K562 (cell line): Measurements from ENCODE around the gene PSMC3IP. TPM values are rescaled to one million over a fixed set of nuclear protein-coding genes. Genes with fewer than 3 reads are reported as not detected.

ENCODE experiments used
- ATAC-seq: fragments of 200-7000 bp; cut with Tn5 transposase; 3 replicates; pipeline ENCODE4 v1.9.1; 2020; ENCODE audit warnings: moderate library complexity
- BruUV-seq: library from RNA; stranded (reverse); fragments of 400-500 nt; replicated peaks from 2 replicates; lab custom pipeline; 2021; lab: Mats Ljungman, UMichigan
- CTCF ChIA-PET: fragments of 300-600 bp; formaldehyde crosslinking; extraction: SDS; loops from one replicate; lab custom pipeline; 2021; ENCODE audit warnings: low intra/inter-chr PET ratio; lab: Yijun Ruan, JAX
- POLR2A ChIA-PET: fragments of 300-600, 350-650 bp; sonication (Branson Sonifier 250); formaldehyde crosslinking; extraction: SDS; loops from one replicate; lab custom pipeline; 2021; ENCODE audit warnings: antibody characterized with exemption, inconsistent platforms; lab: Yijun Ruan, JAX
- DNase-seq, 4 experiments: peaks; one replicate each; pipeline versions ENCODE4 v3.0.0 to v3.0.0-alpha.2; 2011 to 2018; ENCODE audit warnings: low spot score in 3 of 4, mixed read lengths in 3 of 4; ENCODE audit errors: extremely low read depth in 1 of 4
- FAIRE-seq: peaks from 2 replicates; lab custom pipeline; 2011; peaks lifted over from hg19 to GRCh38; lab: Jason Lieb, UNC
- H2AFZ ChIP-seq: 2 replicates; pipeline ENCODE4 v1.6.0; 2011; ENCODE audit warnings: low read depth, low read length, control low read depth, inconsistent platforms
- H3K27ac ChIP-seq: fragments of 200-600 bp; 3 replicates; pipeline ENCODE4 v1.8.0; 2011; ENCODE audit warnings: low read depth, mild to moderate bottlenecking, control low read depth, inconsistent platforms, low read length, moderate library complexity, mixed read lengths; ENCODE audit errors: extremely low read depth
- H3K27me3 ChIP-seq, 2 experiments: fragments of 300-600 bp in 1 of 2; 2 replicates in 1 of 2; 3 replicates in 1 of 2; pipeline versions ENCODE4 v1.6.0 to v1.8.0; 2011; ENCODE audit warnings: inconsistent platforms in 2 of 2, low read length in 2 of 2, mild to moderate bottlenecking in 1 of 2, mixed read lengths in 1 of 2, moderate library complexity in 1 of 2; ENCODE audit not compliant: control insufficient read depth in 2 of 2, insufficient read depth in 2 of 2
- H3K36me3 ChIP-seq: fragments of 300-600 bp; 3 replicates; pipeline ENCODE4 v1.8.0; 2011; ENCODE audit warnings: mild to moderate bottlenecking, low read length, inconsistent platforms; ENCODE audit not compliant: control insufficient read depth, insufficient read depth
- H3K4me1 ChIP-seq, 2 experiments: fragments of 200-600 bp in 1 of 2; replicated peaks in 1 of 2; 2 replicates in 1 of 2; 3 replicates in 1 of 2; pipeline versions ENCODE4 v1.5.1 to v1.8.0; 2011; ENCODE audit warnings: inconsistent platforms in 2 of 2, low read length in 2 of 2, mild to moderate bottlenecking in 1 of 2, mixed read lengths in 1 of 2, moderate library complexity in 1 of 2; ENCODE audit not compliant: control insufficient read depth in 2 of 2, insufficient read depth in 2 of 2
- H3K4me2 ChIP-seq: 2 replicates; pipeline ENCODE4 v1.6.1; 2011; ENCODE audit warnings: low read length, control low read depth, inconsistent platforms, mixed read lengths; ENCODE audit not compliant: insufficient read depth
- H3K4me3 ChIP-seq: fragments of 200-600 bp; sonication (generic), shearing (Covaris generic); 2 replicates; pipeline ENCODE4 v1.5.1; 2016; ENCODE audit warnings: control low read depth, inconsistent platforms
- H3K79me2 ChIP-seq: fragments of 200-600 bp; 3 replicates; pipeline ENCODE4 v1.8.0; 2011; ENCODE audit warnings: low read length, inconsistent platforms; ENCODE audit not compliant: control insufficient read depth, insufficient read depth
- H3K9ac ChIP-seq, 2 experiments: 2 replicates each; pipeline versions ENCODE4 v1.6.0 to v1.6.1; 2011; ENCODE audit warnings: low read depth in 2 of 2, low read length in 2 of 2, control low read depth in 1 of 2, inconsistent platforms in 1 of 2, mild to moderate bottlenecking in 1 of 2, mixed read lengths in 1 of 2; ENCODE audit not compliant: insufficient read depth in 1 of 2
- H3K9me1 ChIP-seq: one replicate; pipeline ENCODE4 v1.6.0; 2011; ENCODE audit warnings: inconsistent platforms, mild to moderate bottlenecking, low read length, moderate library complexity; ENCODE audit not compliant: control insufficient read depth, insufficient read depth
- H3K9me3 ChIP-seq: replicated peaks from 2 replicates; pipeline ENCODE4 v1.5.1; 2011; ENCODE audit warnings: low read depth, low read length, inconsistent platforms; ENCODE audit not compliant: control insufficient read depth, insufficient read depth
- H4K20me1 ChIP-seq: replicated peaks from 2 replicates; pipeline ENCODE4 v1.6.1; 2011; ENCODE audit warnings: low read length, inconsistent platforms, mixed read lengths; ENCODE audit not compliant: control insufficient read depth, insufficient read depth
- CTBP1 ChIP-seq: fragments of 450-650 bp; IDR thresholded peaks from 2 replicates; pipeline ENCODE4 v1.6.1; 2016; ENCODE audit warnings: borderline replicate concordance
- DLX4 ChIP-seq: fragments of 250-450 bp; sonication (Bioruptor Pico); IDR thresholded peaks from 2 replicates; pipeline ENCODE4 v1.6.1; 2021; ENCODE audit warnings: mild to moderate bottlenecking
- ESRRA ChIP-seq: fragments of 450-650 bp; IDR thresholded peaks from 2 replicates; pipeline ENCODE4 v1.6.1; 2014; ENCODE audit warnings: low read depth, mild to moderate bottlenecking, moderate library complexity, borderline replicate concordance
- FOXA3 ChIP-seq, 2 experiments: fragments of 450-650 bp in 1 of 2; sonication (generic) in 1 of 2; formaldehyde crosslinking; IDR thresholded peaks in 1 of 2; conservative IDR thresholded peaks in 1 of 2; 2 replicates each; pipeline versions ENCODE4 v1.4.0 to v1.8.0; 2020 to 2022; ENCODE audit warnings: mild to moderate bottlenecking in 2 of 2, missing genetic modification reagents in 1 of 2
- HDAC2 ChIP-seq: fragments of 450-650 bp; IDR thresholded peaks from 2 replicates; pipeline ENCODE4 v1.6.1; 2016; ENCODE audit warnings: mild to moderate bottlenecking
- HOMEZ ChIP-seq: fragments of 250-450 bp; sonication (Bioruptor Pico); IDR thresholded peaks from 2 replicates; pipeline ENCODE4 v1.4.0; 2020; ENCODE audit warnings: mild to moderate bottlenecking, moderate library complexity
- MTA3 ChIP-seq: fragments of 450-650 bp; formaldehyde crosslinking; IDR thresholded peaks from 2 replicates; pipeline ENCODE4 v1.6.1; 2017; ENCODE audit warnings: mild to moderate bottlenecking, borderline replicate concordance
- POLR2A ChIP-seq: fragments of 450-650 bp; conservative IDR thresholded peaks from 2 replicates; pipeline ENCODE4 v1.6.1; 2016
- PRDM10 ChIP-seq: fragments of 450-650 bp; IDR thresholded peaks from 2 replicates; pipeline ENCODE4 v1.6.1; 2018; ENCODE audit not compliant: partially characterized antibody
- RBFOX2 ChIP-seq: fragments of 200-400 bp; formaldehyde crosslinking; IDR thresholded peaks from 2 replicates; pipeline ENCODE4 v1.6.1; 2017; ENCODE audit warnings: low read depth, mild to moderate bottlenecking, low read length, moderate library complexity
- SP1 ChIP-seq: sonication (generic); formaldehyde crosslinking; IDR thresholded peaks from 2 replicates; pipeline ENCODE4 v1.8.1; 2022; ENCODE audit warnings: mild to moderate bottlenecking, missing genetic modification reagents
- SRF ChIP-seq, 2 experiments: fragments of 250-450, 450-650 bp in 1 of 2; sonication (Bioruptor Pico) in 1 of 2; sonication (generic) in 1 of 2; formaldehyde crosslinking; IDR thresholded peaks; 2 replicates each; pipeline versions ENCODE4 v1.5.0 to v1.5.1; 2020 to 2022; ENCODE audit warnings: mild to moderate bottlenecking in 1 of 2, missing genetic modification reagents in 1 of 2
- TFAP4 ChIP-seq: sonication (generic); formaldehyde crosslinking; IDR thresholded peaks from 2 replicates; pipeline ENCODE4 v1.8.0; 2022; ENCODE audit warnings: missing genetic modification reagents, mild to moderate bottlenecking, moderate library complexity, borderline replicate concordance
- ZNF583 ChIP-seq: fragments of 250-450 bp; sonication (Bioruptor Pico); IDR thresholded peaks from 2 replicates; pipeline ENCODE4 v1.4.0; 2020
- WGBS: fragments of 100-300 bp; shearing (Covaris generic); methylation state at CpG from one replicate; pipeline ENCODE4 v1.1.6; 2016; ENCODE audit warnings: low coverage, mixed read lengths; ENCODE audit not compliant: insufficient coverage; ENCODE audit errors: missing lambda C conversion rate; 5-methylcytosine and 5-hydroxymethylcytosine counted together
- in situ Hi-C: fragments of 300-500 bp; cut with MboI; formaldehyde crosslinking; loops from 4 replicates; pipeline ENCODE4 v1.15.0; 2018; ENCODE audit warnings: inconsistent platforms, mixed read lengths
- intact Hi-C: fragments of 100-400 bp; cut with micrococcal nuclease; formaldehyde crosslinking; loops from 2 replicates; pipeline ENCODE4 v1.14.2; 2022
- polyA plus RNA-seq, 8 experiments: library from polyadenylated mRNA; depleted of rRNA in 4 of 8; stranded (reverse) in 5 of 8; unstranded in 3 of 8; fragments of >200 nt; fragmentation: Nextera tagmentation in 2 of 8; fragmentation: Illumina TruSeq in 1 of 8; extraction: Ambion mirVana in 2 of 8; extraction: Trizol in 1 of 8; gene quantifications; 2 replicates each; pipeline versions ENCODE4 v1.2.1 to v1.2.3, GENCODE V29; 2011 to 2014; ENCODE audit warnings: inconsistent platforms in 1 of 8, missing spikeins in 1 of 8
- total RNA-seq, 7 experiments: library from RNA; depleted of rRNA in 6 of 7; stranded (reverse); fragments of >200 nt in 6 of 7; fragmentation: Illumina TruSeq in 2 of 7; extraction: Trizol in 2 of 7; gene quantifications; 2 replicates each; pipeline versions ENCODE4 v1.2.1 to v1.2.3, GENCODE V29; 2011 to 2021; ENCODE audit warnings: low replicate concordance in 1 of 7

PSMC3IP gene
- total and polyA plus RNA-seq, 9 of the 15 experiments (the other 6 are each of a cell fraction or from before 2014, with no cell fraction given): 13.8 to 65.6 (median 32.8) TPM

GRCh38 chr17:42554250-42555121 lies 23.0 kb downstream of the PSMC3IP start:
- Histone ChIP-seq H3K4me2 (peak overlapping the region; percentile 96), H3K4me3 (peak overlapping the region; percentile 87), H3K27ac (peak overlapping the region; percentile 91), H2AFZ (peak overlapping the region; percentile 85), H3K9me1 (no peaks in the 10 kb centered on the region), H3K4me1 (peaks cover 18 to 45% of the 10 kb centered on the region in 2 experiments; a peak in 4 of 5 replicates), H3K36me3 (peaks cover 4% of the 10 kb centered on the region; the same call in 1 of the 3 replicates), H3K9me3 (no peaks in the 10 kb centered on the region), H3K27me3 (no peaks in the 10 kb centered on the region), H4K20me1 (no peaks in the 10 kb centered on the region), H3K9ac (peak overlapping the region; percentile 66 to 100), H3K79me2 (peaks cover 26% of the 10 kb centered on the region)
- ATAC-seq: peak; percentile 85
- BruUV-seq: TSS peak; percentile 79
- DNase-seq: peak; percentile 77 to 90 (median 82)
- ChIA-PET POLR2A (interaction anchor here (0.6 to 1.3 kb wide), 6 partner anchors 17 to 371 kb away, joined by 3 to 4 read pairs (median 3); no protein-coding TSS in a partner anchor), CTCF (no interaction called here)
- intact Hi-C loops (no loop called here), in situ Hi-C loops (no loop called here)
- under 1% methylated on average over 66 of the region's 82 CpGs for WGBS
- FAIRE-seq: no peak
- TF ChIP-seq RBFOX2: peak; percentile 87
- peak; percentile 14; the same call in 1 of the 2 replicates for TF ChIP-seq HDAC2
- peak; percentile 83; the same call in 1 of the 2 replicates for TF ChIP-seq MTA3
- TF ChIP-seq FOXA3 (CRISPR knock-in tag; conservative IDR thresholded peaks at IDR 0.05 in 1 of 2, IDR thresholded peaks at IDR 0.05 in 1 of 2): peak in 1 of 2 experiments; percentile 25; a peak in 1 of 4 replicates
- peak; percentile 76 for TF ChIP-seq CTBP1
- TF ChIP-seq ESRRA: peak; percentile 44
- no peak for TF ChIP-seq HOMEZ (CRISPR knock-in tag)
- TF ChIP-seq POLR2A: peak; percentile 81
- TF ChIP-seq TFAP4: peak; percentile 76; the same call in 1 of the 2 replicates
- TF ChIP-seq SRF (CRISPR knock-in tag; IDR thresholded peaks at IDR 0.05): 0 out of 4 replicates have a peak, but pooled peaks of 1 of the 2 experiments have one; percentile 20
- TF ChIP-seq SP1 (CRISPR knock-in tag): peak; percentile 51; the same call in 1 of the 2 replicates
- peak; percentile 42; the same call in 1 of the 2 replicates for TF ChIP-seq ZNF583
- TF ChIP-seq DLX4 (CRISPR knock-in tag): no peak
- TF ChIP-seq PRDM10: peak; percentile 49
